ENCODE data around the gene ZFHX3.

Gene ZFHX3

GRCh38 chr16:72960101-72960500, 87.8 kb downstream of the ZFHX3 start:
- H3K27ac ChIP-seq: no peak overlapping the region
- DNase-seq (ENCODE audit: low read depth, low spot score): no peak
- no peak overlapping the region for H3K4me3 ChIP-seq
- H3K9me3 ChIP-seq (ENCODE audit: low read depth, low read length): no peaks in the 10 kb centered on the region
- no peaks in the 10 kb centered on the region for H3K36me3 ChIP-seq (ENCODE audit: insufficient read depth, low read length)
- TF ChIP-seq FOXP2 (optimal IDR thresholded peaks at IDR 0.05; ENCODE audit: control extremely low read depth, extremely low read length, insufficient read depth) (no peak), EZH2 (IDR thresholded peaks at IDR 0.05) (no peak), POLR2AphosphoS5 (IDR thresholded peaks at IDR 0.05; ENCODE audit: borderline replicate concordance, low read depth, low read length) (no peak)
- no peak overlapping the region for H3K9ac ChIP-seq (ENCODE audit: insufficient read length)

GRCh38 chr16:72959301-72959996, 88.5 kb downstream of the ZFHX3 start:
- no peaks in the 10 kb centered on the region for H3K36me3 ChIP-seq (ENCODE audit: insufficient read depth, low read length)
- no peak for DNase-seq (ENCODE audit: low read depth, low spot score)
- no peak overlapping the region for H3K9ac ChIP-seq (ENCODE audit: insufficient read length)
- H3K27ac ChIP-seq: no peak overlapping the region
- no peak for TF ChIP-seq FOXP2 (optimal IDR thresholded peaks at IDR 0.05; ENCODE audit: control extremely low read depth, extremely low read length, insufficient read depth)
- no peak for TF ChIP-seq EZH2 (IDR thresholded peaks at IDR 0.05)
- no peak for TF ChIP-seq POLR2AphosphoS5 (IDR thresholded peaks at IDR 0.05; ENCODE audit: borderline replicate concordance, low read depth, low read length)
- H3K4me3 ChIP-seq: no peak overlapping the region
- no peaks in the 10 kb centered on the region for H3K9me3 ChIP-seq (ENCODE audit: low read depth, low read length)

GRCh38 chr16:72958522-72959076, 89.3 kb downstream of the ZFHX3 start:
- H3K4me3 ChIP-seq: no peak overlapping the region
- H3K9ac ChIP-seq (ENCODE audit: insufficient read length): no peak overlapping the region
- no peaks in the 10 kb centered on the region for H3K9me3 ChIP-seq (ENCODE audit: low read depth, low read length)
- no peaks in the 10 kb centered on the region for H3K36me3 ChIP-seq (ENCODE audit: insufficient read depth, low read length)
- TF ChIP-seq EZH2 (IDR thresholded peaks at IDR 0.05) (no peak), POLR2AphosphoS5 (IDR thresholded peaks at IDR 0.05; ENCODE audit: borderline replicate concordance, low read depth, low read length) (no peak), FOXP2 (optimal IDR thresholded peaks at IDR 0.05; ENCODE audit: control extremely low read depth, extremely low read length, insufficient read depth) (no peak)
- DNase-seq (ENCODE audit: low read depth, low spot score): no peak
- no peak overlapping the region for H3K27ac ChIP-seq

GRCh38 chr16:72957303-72958277, 90.3 kb downstream of the ZFHX3 start:
- H3K4me3 ChIP-seq: no peak overlapping the region

GRCh38 chr16:72956124-72957064, 91.5 kb downstream of the ZFHX3 start:
- Histone ChIP-seq H3K9ac (ENCODE audit: insufficient read length) (no peak overlapping the region), H3K9me3 (ENCODE audit: low read depth, low read length) (no peaks in the 10 kb centered on the region), H3K36me3 (ENCODE audit: insufficient read depth, low read length) (no peaks in the 10 kb centered on the region), H3K4me3 (no peak overlapping the region), H3K27ac (no peak overlapping the region)
- TF ChIP-seq FOXP2 (optimal IDR thresholded peaks at IDR 0.05; ENCODE audit: control extremely low read depth, extremely low read length, insufficient read depth) (no peak), EZH2 (IDR thresholded peaks at IDR 0.05) (no peak), POLR2AphosphoS5 (IDR thresholded peaks at IDR 0.05; ENCODE audit: borderline replicate concordance, low read depth, low read length) (no peak)
- no peak for DNase-seq (ENCODE audit: low read depth, low spot score)

More at GRCh38 chr16:72957303-72958277, 90.3 kb downstream of the ZFHX3 start:
- Histone ChIP-seq H3K36me3 (ENCODE audit: insufficient read depth, low read length) (no peaks in the 10 kb centered on the region), H3K27ac (no peak overlapping the region), H3K9ac (ENCODE audit: insufficient read length) (no peak overlapping the region), H3K9me3 (ENCODE audit: low read depth, low read length) (no peaks in the 10 kb centered on the region)
- TF ChIP-seq EZH2 (IDR thresholded peaks at IDR 0.05): no peak
- no peak for TF ChIP-seq FOXP2 (optimal IDR thresholded peaks at IDR 0.05; ENCODE audit: control extremely low read depth, extremely low read length, insufficient read depth)
- no peak for TF ChIP-seq POLR2AphosphoS5 (IDR thresholded peaks at IDR 0.05; ENCODE audit: borderline replicate concordance, low read depth, low read length)
- no peak for DNase-seq (ENCODE audit: low read depth, low spot score)

GRCh38 chr16:72952811-72953271, 95.1 kb downstream of the ZFHX3 start:
- TF ChIP-seq FOXP2 (optimal IDR thresholded peaks at IDR 0.05; ENCODE audit: control extremely low read depth, extremely low read length, insufficient read depth): no peak
- TF ChIP-seq POLR2AphosphoS5 (IDR thresholded peaks at IDR 0.05; ENCODE audit: borderline replicate concordance, low read depth, low read length): no peak
- TF ChIP-seq EZH2 (IDR thresholded peaks at IDR 0.05): no peak
- Histone ChIP-seq H3K36me3 (ENCODE audit: insufficient read depth, low read length) (no peaks in the 10 kb centered on the region; the same call in 1 of the 2 replicates), H3K4me3 (no peak overlapping the region), H3K27ac (no peak overlapping the region), H3K9me3 (ENCODE audit: low read depth, low read length) (no peaks in the 10 kb centered on the region), H3K9ac (ENCODE audit: insufficient read length) (no peak overlapping the region)
- DNase-seq (ENCODE audit: low read depth, low spot score): no peak

GRCh38 chr16:72952404-72952803, 95.5 kb downstream of the ZFHX3 start:
- Histone ChIP-seq H3K27ac (no peak overlapping the region), H3K36me3 (ENCODE audit: insufficient read depth, low read length) (no peaks in the 10 kb centered on the region; the same call in 1 of the 2 replicates), H3K9ac (ENCODE audit: insufficient read length) (no peak overlapping the region), H3K9me3 (ENCODE audit: low read depth, low read length) (no peaks in the 10 kb centered on the region), H3K4me3 (no peak overlapping the region)
- TF ChIP-seq FOXP2 (optimal IDR thresholded peaks at IDR 0.05; ENCODE audit: control extremely low read depth, extremely low read length, insufficient read depth) (no peak), EZH2 (IDR thresholded peaks at IDR 0.05) (no peak), POLR2AphosphoS5 (IDR thresholded peaks at IDR 0.05; ENCODE audit: borderline replicate concordance, low read depth, low read length) (no peak)
- DNase-seq (ENCODE audit: low read depth, low spot score): no peak

Data from SK-N-MC (cell line).